Fibroblast of gingiva (primary cell): ENCODE measurements around the gene STAT4.

Source experiments
- DNase-seq: peaks from one replicate; pipeline ENCODE4 v3.0.0-alpha.2; 2011; ENCODE audit warnings: low read depth

STAT4 gene

GRCh38 chr2:191081411-191082155 lies 69.2 kb downstream of the STAT4 start:
- no peak for DNase-seq

GRCh38 chr2:191078165-191078867 lies 72.5 kb downstream of the STAT4 start:
- no peak for DNase-seq

- DNase-seq = no peak
Observed at GRCh38 chr2:191070276-191070675, 80.5 kb downstream of the STAT4 start.

GRCh38 chr2:191069606-191070005 lies 81.2 kb downstream of the STAT4 start:
- DNase-seq = no peak

- no peak for DNase-seq
Observed at GRCh38 chr2:191066919-191067233, 83.9 kb downstream of the STAT4 start.

GRCh38 chr2:191066197-191066918 lies 84.4 kb downstream of the STAT4 start:
- DNase-seq = peak; percentile 23

GRCh38 chr2:191065785-191066184 lies 85.0 kb downstream of the STAT4 start:
- DNase-seq = peak; percentile 47

- no peak for DNase-seq
Observed at GRCh38 chr2:191064590-191064989, 86.2 kb downstream of the STAT4 start.

- no peak for DNase-seq
Observed at GRCh38 chr2:191063584-191063983, 87.2 kb downstream of the STAT4 start.

GRCh38 chr2:191061381-191061980 lies 89.3 kb downstream of the STAT4 start:
- DNase-seq = no peak

GRCh38 chr2:191059308-191059707 lies 91.5 kb downstream of the STAT4 start:
- no peak for DNase-seq

GRCh38 chr2:191056228-191056627 lies 94.6 kb downstream of the STAT4 start:
- DNase-seq = no peak

GRCh38 chr2:191053256-191053655 lies 97.5 kb downstream of the STAT4 start:
- no peak for DNase-seq

- peak; percentile 43 for DNase-seq
Observed at GRCh38 chr2:191051825-191052778, 98.7 kb downstream of the STAT4 start.

GRCh38 chr2:191051177-191051576 lies 99.6 kb downstream of the STAT4 start:
- no peak for DNase-seq

- DNase-seq = peak; percentile 88
Observed at GRCh38 chr2:191050640-191050987, 100.2 kb downstream of the STAT4 start.

- peak; percentile 89 for DNase-seq
Observed at GRCh38 chr2:191049728-191050639, 100.8 kb downstream of the STAT4 start.

- peak; percentile 75 for DNase-seq
Observed at GRCh38 chr2:191048073-191048472, 102.7 kb downstream of the STAT4 start.

- peak; percentile 9 for DNase-seq
Observed at GRCh38 chr2:191045141-191045540, 105.7 kb downstream of the STAT4 start.

- peak; percentile 27 for DNase-seq
Observed at GRCh38 chr2:191043438-191043837, 107.4 kb downstream of the STAT4 start.
